HepG2 (cell line): Measurements from ENCODE around the gene DSTN. TPM values are rescaled to one million over a fixed set of nuclear protein-coding genes. Genes with fewer than 3 reads are reported as not detected.
A peak's percentile ranks its signal among the peaks of the same experiment; 100 is the strongest.

Experiments
- ARNT2 ChIP-seq: sonication (generic); formaldehyde crosslinking; IDR thresholded peaks from 2 replicates; pipeline ENCODE4 v1.8.0; 2022; ENCODE audit warnings: mild to moderate bottlenecking, low read depth, missing genetic modification reagents, moderate library complexity
- ATF7 ChIP-seq, 2 experiments: fragments of 450-650 bp in 1 of 2; sonication (generic) in 1 of 2; formaldehyde crosslinking in 1 of 2; IDR thresholded peaks; 2 replicates each; pipeline versions ENCODE4 v1.4.0 to v1.6.1; 2016 to 2020; ENCODE audit warnings: antibody characterized with exemption in 1 of 2, mild to moderate bottlenecking in 1 of 2, missing genetic modification reagents in 1 of 2
- HNF4G ChIP-seq, 2 experiments: sonication (generic) in 1 of 2; formaldehyde crosslinking in 1 of 2; IDR thresholded peaks; 2 replicates each; pipeline versions ENCODE4 v1.4.0 to v1.6.1; 2011 to 2020; ENCODE audit warnings: borderline replicate concordance in 2 of 2, low read depth in 2 of 2, mild to moderate bottlenecking in 2 of 2, low read length in 1 of 2, missing genetic modification reagents in 1 of 2, moderate library complexity in 1 of 2
- MAZ ChIP-seq, 2 experiments: sonication (generic) in 1 of 2; formaldehyde crosslinking in 1 of 2; IDR thresholded peaks; 2 replicates each; pipeline versions ENCODE4 v1.5.0 to v1.6.1; 2012 to 2020; ENCODE audit warnings: low read depth in 2 of 2, mild to moderate bottlenecking in 2 of 2, borderline replicate concordance in 1 of 2, improper control_type of control experiment in 1 of 2, low read length in 1 of 2, missing genetic modification reagents in 1 of 2, moderate library complexity in 1 of 2
- NFYB ChIP-seq: sonication (generic); formaldehyde crosslinking; IDR thresholded peaks from 2 replicates; pipeline ENCODE4 v1.4.0; 2020; ENCODE audit warnings: missing genetic modification reagents
- ZFYVE20 ChIP-seq: sonication (generic); formaldehyde crosslinking; IDR thresholded peaks from 2 replicates; pipeline ENCODE4 v1.8.0; 2023; ENCODE audit warnings: low read depth, mild to moderate bottlenecking, moderate library complexity, missing genetic modification reagents, borderline replicate concordance
- ZNF335 ChIP-seq: sonication (generic); formaldehyde crosslinking; IDR thresholded peaks from 2 replicates; pipeline ENCODE4 v1.4.0; 2020; ENCODE audit warnings: missing genetic modification reagents
- polyA plus RNA-seq, 8 experiments: library from polyadenylated mRNA; depleted of rRNA in 3 of 8; stranded (reverse) in 7 of 8; unstranded in 1 of 8; fragments of >200 nt; fragmentation: Illumina TruSeq in 4 of 8; extraction: Trizol in 4 of 8; gene quantifications; 2 replicates each; pipeline versions ENCODE4 v1.2.1 to v1.2.3, GENCODE V29; 2011 to 2016; ENCODE audit warnings: low read depth in 4 of 8, missing spikeins in 1 of 8, mixed read lengths in 1 of 8; ENCODE audit not compliant: insufficient read depth in 1 of 8
- total RNA-seq, 5 experiments: library from RNA; depleted of rRNA; stranded (reverse); fragments of >200 nt; fragmentation: Illumina TruSeq; extraction: Trizol; gene quantifications; 2 replicates each; pipeline ENCODE4 v1.2.3, GENCODE V29; 2016; ENCODE audit warnings: low read depth in 1 of 5
- TF ChIP-seq, protein P1 (sequence below): sonication (generic); formaldehyde crosslinking; IDR thresholded peaks from 2 replicates; pipeline ENCODE4 v1.4.0; 2020; ENCODE audit warnings: missing genetic modification reagents, low read depth, mild to moderate bottlenecking, borderline replicate concordance
- TF ChIP-seq, protein P2 (sequence below): sonication (generic); formaldehyde crosslinking; IDR thresholded peaks from 2 replicates; pipeline ENCODE4 v1.5.0; 2020; ENCODE audit warnings: missing genetic modification reagents, mild to moderate bottlenecking, borderline replicate concordance
- TF ChIP-seq, protein P3 (sequence below): sonication (generic); formaldehyde crosslinking; IDR thresholded peaks from 2 replicates; pipeline ENCODE4 v1.8.1; 2023; ENCODE audit warnings: mild to moderate bottlenecking, missing genetic modification reagents
- TF ChIP-seq, protein P4 (sequence below): sonication (generic); formaldehyde crosslinking; IDR thresholded peaks from 2 replicates; pipeline ENCODE4 v1.4.0; 2020; ENCODE audit warnings: mild to moderate bottlenecking, missing genetic modification reagents
- TF ChIP-seq, protein P5 (sequence below): sonication (generic); formaldehyde crosslinking; IDR thresholded peaks from 2 replicates; pipeline ENCODE4 v1.5.1; 2020; ENCODE audit warnings: missing genetic modification reagents, mild to moderate bottlenecking, borderline replicate concordance
- TF ChIP-seq, protein P6 (sequence below): sonication (generic); formaldehyde crosslinking; IDR thresholded peaks from 2 replicates; pipeline ENCODE4 v1.5.0; 2020; ENCODE audit warnings: mild to moderate bottlenecking, missing genetic modification reagents
- TF ChIP-seq, protein P7 (sequence below): sonication (generic); formaldehyde crosslinking; IDR thresholded peaks from 2 replicates; pipeline ENCODE4 v1.4.0; 2020; ENCODE audit warnings: missing genetic modification reagents
- TF ChIP-seq, protein P8 (sequence below): sonication (generic); formaldehyde crosslinking; IDR thresholded peaks from 2 replicates; pipeline ENCODE4 v1.8.1; 2023; ENCODE audit warnings: mild to moderate bottlenecking, missing genetic modification reagents, borderline replicate concordance

DSTN gene
- total and polyA plus RNA-seq, 2 of the 13 experiments (the other 11 are each of a cell fraction or from before 2014, with no cell fraction given) = 27.6 to 106 TPM

DNA sequence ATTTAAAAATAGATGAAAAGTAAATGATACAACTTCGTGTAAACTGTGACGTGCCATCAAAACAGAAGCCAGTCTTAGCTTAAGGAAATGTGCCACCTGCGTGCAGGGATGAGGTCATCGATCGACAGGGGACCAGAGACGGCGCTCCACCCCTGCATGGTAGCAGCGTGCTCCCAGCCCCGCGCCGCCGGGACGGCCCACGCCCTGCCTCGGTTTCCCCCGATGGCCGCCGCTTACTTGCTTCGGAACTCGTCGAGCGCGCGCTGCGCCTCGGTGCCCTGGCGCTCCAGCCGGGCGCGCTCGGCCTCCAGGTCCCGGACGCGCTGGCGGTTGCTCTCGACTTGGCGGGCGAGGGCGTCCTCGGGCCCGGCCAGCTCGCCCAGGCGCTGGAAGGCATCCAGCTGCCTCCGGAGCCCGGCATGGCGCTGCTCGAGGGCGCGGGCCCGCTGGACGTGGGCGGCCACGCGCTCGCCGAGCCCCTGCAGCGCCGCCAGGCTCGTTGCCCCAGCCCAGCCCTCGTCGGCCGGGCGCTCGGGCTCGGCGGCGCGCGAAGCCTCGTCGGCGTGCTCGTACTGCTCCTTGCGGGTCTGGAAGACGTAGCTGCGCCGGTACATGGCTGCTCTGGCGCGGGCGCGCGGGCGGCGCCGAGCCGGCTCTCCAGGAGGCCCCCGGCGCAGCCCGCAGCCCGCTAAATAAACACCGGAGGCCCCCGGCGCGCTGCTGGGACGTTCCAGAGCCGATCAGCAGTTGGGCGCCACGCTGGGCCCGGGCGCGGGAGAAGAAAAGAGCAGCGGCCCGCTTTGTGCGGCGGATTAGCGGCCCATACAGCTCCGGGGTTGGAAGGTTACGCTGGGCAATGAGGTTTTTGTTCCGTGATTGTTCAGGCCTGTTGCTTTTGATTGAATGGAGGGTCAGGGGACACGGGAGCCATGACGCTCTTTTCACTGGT lies 38.9 kb upstream of the DSTN start, which contains the start of gene BFSP1 (continued):
- TF ChIP-seq, protein P1, sequence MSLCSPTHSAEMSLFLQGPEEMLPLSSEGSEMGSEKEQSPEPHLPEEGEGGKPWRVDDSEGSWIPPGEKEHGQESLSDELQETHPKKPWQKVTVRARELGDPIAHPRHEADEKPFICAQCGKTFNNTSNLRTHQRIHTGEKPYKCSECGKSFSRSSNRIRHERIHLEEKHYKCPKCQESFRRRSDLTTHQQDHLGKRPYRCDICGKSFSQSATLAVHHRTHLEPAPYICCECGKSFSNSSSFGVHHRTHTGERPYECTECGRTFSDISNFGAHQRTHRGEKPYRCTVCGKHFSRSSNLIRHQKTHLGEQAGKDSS (CRISPR knock-in tag) = peak; percentile 13; the same call in 1 of the 2 replicates
- TF ChIP-seq NFYB (no peak), ATF7 (IDR thresholded peaks at IDR 0.05) (peak; percentile 76), ATF7 (CRISPR knock-in tag; IDR thresholded peaks at IDR 0.05) (no peak), HNF4G (IDR thresholded peaks at IDR 0.05; ENCODE audit: borderline replicate concordance, low read depth, low read length) (no peak), HNF4G (CRISPR knock-in tag; IDR thresholded peaks at IDR 0.05; ENCODE audit: borderline replicate concordance, low read depth) (peak; percentile 49), ZNF335 (0 out of 2 replicates have a peak, but pooled peaks have one; percentile 66), ZFYVE20 (CRISPR knock-in tag) (0 out of 2 replicates have a peak, but pooled peaks have one; percentile 3), ARNT2 (CRISPR knock-in tag) (peak; percentile 84), MAZ (IDR thresholded peaks at IDR 0.05; ENCODE audit: borderline replicate concordance, low read depth, low read length) (no peak), MAZ (CRISPR knock-in tag; IDR thresholded peaks at IDR 0.05; ENCODE audit: low read depth) (peak; percentile 82)
- TF ChIP-seq, protein P2, sequence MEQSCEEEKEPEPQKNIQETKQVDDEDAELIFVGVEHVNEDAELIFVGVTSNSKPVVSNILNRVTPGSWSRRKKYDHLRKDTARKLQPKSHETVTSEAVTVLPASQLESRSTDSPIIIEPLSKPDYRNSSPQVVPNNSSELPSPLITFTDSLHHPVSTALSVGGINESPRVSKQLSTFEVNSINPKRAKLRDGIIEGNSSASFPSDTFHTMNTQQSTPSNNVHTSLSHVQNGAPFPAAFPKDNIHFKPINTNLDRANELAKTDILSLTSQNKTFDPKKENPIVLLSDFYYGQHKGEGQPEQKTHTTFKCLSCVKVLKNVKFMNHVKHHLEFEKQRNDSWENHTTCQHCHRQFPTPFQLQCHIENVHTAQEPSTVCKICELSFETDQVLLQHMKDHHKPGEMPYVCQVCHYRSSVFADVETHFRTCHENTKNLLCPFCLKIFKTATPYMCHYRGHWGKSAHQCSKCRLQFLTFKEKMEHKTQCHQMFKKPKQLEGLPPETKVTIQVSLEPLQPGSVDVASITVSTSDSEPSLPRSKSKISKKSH (CRISPR knock-in tag) = no peak
- TF ChIP-seq, protein P3, sequence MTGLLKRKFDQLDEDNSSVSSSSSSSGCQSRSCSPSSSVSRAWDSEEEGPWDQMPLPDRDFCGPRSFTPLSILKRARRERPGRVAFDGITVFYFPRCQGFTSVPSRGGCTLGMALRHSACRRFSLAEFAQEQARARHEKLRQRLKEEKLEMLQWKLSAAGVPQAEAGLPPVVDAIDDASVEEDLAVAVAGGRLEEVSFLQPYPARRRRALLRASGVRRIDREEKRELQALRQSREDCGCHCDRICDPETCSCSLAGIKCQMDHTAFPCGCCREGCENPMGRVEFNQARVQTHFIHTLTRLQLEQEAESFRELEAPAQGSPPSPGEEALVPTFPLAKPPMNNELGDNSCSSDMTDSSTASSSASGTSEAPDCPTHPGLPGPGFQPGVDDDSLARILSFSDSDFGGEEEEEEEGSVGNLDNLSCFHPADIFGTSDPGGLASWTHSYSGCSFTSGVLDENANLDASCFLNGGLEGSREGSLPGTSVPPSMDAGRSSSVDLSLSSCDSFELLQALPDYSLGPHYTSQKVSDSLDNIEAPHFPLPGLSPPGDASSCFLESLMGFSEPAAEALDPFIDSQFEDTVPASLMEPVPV (CRISPR knock-in tag) = peak; percentile 67; the same call in 1 of the 2 replicates
- TF ChIP-seq, protein P4, sequence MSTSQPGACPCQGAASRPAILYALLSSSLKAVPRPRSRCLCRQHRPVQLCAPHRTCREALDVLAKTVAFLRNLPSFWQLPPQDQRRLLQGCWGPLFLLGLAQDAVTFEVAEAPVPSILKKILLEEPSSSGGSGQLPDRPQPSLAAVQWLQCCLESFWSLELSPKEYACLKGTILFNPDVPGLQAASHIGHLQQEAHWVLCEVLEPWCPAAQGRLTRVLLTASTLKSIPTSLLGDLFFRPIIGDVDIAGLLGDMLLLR = 0 out of 2 replicates have a peak, but pooled peaks have one; percentile 53
- TF ChIP-seq, protein P5, sequence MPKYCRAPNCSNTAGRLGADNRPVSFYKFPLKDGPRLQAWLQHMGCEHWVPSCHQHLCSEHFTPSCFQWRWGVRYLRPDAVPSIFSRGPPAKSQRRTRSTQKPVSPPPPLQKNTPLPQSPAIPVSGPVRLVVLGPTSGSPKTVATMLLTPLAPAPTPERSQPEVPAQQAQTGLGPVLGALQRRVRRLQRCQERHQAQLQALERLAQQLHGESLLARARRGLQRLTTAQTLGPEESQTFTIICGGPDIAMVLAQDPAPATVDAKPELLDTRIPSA (CRISPR knock-in tag) = peak; percentile 59; the same call in 1 of the 2 replicates
- TF ChIP-seq, protein P6, sequence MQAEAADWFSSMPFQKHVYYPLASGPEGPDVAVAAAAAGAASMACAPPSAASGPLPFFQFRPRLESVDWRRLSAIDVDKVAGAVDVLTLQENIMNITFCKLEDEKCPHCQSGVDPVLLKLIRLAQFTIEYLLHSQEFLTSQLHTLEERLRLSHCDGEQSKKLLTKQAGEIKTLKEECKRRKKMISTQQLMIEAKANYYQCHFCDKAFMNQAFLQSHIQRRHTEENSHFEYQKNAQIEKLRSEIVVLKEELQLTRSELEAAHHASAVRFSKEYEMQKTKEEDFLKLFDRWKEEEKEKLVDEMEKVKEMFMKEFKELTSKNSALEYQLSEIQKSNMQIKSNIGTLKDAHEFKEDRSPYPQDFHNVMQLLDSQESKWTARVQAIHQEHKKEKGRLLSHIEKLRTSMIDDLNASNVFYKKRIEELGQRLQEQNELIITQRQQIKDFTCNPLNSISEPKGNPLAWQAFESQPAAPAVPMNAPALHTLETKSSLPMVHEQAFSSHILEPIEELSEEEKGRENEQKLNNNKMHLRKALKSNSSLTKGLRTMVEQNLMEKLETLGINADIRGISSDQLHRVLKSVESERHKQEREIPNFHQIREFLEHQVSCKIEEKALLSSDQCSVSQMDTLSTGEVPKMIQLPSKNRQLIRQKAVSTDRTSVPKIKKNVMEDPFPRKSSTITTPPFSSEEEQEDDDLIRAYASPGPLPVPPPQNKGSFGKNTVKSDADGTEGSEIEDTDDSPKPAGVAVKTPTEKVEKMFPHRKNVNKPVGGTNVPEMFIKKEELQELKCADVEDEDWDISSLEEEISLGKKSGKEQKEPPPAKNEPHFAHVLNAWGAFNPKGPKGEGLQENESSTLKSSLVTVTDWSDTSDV (CRISPR knock-in tag) = no peak
- TF ChIP-seq, protein P7, sequence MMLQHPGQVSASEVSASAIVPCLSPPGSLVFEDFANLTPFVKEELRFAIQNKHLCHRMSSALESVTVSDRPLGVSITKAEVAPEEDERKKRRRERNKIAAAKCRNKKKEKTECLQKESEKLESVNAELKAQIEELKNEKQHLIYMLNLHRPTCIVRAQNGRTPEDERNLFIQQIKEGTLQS (CRISPR knock-in tag) = peak; percentile 41; the same call in 1 of the 2 replicates
- TF ChIP-seq, protein P8, sequence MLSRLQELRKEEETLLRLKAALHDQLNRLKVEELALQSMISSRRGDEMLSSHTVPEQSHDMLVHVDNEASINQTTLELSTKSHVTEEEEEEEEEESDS = no peak
